ENCODE data around the gene MPDU1.

The MPDU1 gene

DNA sequence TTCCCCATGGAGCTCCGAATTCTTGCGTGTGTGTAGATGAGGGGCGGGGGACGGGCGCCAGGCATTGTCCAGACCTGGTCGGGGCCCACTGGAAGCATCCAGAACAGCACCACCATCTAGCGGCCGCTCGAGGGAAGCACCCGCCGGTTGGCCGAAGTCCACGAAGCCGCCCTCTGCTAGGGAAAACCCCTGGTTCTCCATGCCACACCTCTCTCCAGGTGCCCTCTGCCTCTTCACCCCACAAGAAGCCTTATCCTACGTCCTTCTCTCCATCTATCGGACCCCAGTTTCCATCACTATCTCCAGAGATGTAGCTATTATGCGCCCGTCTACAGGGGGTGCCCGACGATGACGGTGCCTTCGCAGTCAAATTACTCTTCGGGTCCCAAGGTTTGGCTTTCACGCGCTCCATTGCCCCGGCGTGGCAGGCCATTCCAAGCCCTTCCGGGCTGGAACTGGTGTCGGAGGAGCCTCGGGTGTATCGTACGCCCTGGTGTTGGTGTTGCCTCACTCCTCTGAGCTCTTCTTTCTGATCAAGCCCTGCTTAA is 22.6 kb upstream of the MPDU1 start:
- no peak for DNase-seq

DNA sequence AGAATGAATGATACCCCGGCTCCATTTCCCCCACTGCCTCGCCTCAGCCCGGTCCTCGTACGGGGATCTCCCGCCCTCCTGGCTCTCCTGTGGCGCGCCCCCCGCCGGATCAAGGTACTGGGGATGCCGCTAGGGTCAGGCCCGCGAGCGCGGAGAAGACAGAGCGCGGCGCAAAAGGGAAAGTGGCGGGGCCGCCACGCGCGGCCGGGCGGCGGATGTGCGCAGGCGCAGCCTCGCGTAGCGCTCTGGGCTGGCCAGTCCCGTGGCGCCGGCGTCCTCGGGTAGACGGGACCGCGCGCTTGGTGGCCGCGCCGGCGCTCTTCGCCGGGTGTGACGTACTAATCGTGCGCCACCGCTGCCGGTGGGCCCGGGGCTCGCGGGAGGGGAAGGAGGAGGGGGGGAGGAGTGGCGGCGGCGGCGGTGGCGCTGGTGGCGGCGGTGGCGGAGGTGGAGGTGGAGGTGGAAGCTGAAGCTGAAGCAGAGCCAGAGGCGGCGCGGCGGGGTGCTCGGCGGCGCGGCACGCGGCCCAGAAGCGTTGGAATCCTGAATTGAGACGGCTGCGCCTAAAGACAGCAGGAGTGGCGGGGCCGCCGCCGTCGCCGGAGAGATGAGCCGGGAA is 22.0 kb upstream of the MPDU1 start, which contains the start of gene SENP3:
SENP3 (plus strand) TSS at position 331 of the 619 bp plus-strand sequence. CDS start 1,158 bp downstream, outside the sequence.
- DNase-seq = peak; percentile 51

GRCh38 chr17:7562208-7562605 is 21.4 kb upstream of the MPDU1 start:
- no peak for DNase-seq

- no peak for DNase-seq
These were observed 20.4 kb upstream of the MPDU1 start for GRCh38 chr17:7563115-7563869.

DNA sequence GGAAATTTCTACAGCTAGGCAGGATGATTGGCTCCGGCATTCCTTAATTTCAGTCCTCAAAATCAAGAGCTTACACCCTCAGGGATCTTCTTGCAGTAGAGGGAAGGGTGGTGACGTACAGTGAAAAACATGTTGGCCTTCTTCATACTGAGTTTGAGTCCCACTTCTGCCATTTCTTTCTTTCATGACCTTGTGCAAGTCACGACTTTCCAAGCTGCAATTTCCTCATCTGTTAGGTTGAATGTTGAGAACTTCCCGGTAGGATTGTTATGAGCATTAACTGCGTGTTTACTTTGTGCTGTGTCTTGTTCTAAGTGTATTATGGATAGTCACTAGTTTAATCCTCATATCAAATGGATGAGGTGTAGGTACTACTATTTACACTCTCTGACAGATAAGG is 14.1 kb upstream of the MPDU1 start:
- DNase-seq = no peak

GRCh38 chr17:7570351-7570750 is 13.3 kb upstream of the MPDU1 start:
- no peak for DNase-seq

DNA sequence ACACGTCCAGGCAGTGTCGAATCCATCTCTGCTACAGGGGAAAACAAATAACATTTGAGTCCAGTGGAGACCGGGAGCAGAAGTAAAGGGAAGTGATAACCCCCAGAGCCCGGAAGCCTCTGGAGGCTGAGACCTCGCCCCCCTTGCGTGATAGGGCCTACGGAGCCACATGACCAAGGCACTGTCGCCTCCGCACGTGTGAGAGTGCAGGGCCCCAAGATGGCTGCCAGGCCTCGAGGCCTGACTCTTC is 11.4 kb upstream of the MPDU1 start:
- DNase-seq = no peak

GRCh38 chr17:7572588-7573323 is 10.9 kb upstream of the MPDU1 start:
- DNase-seq = peak; percentile 70

DNA sequence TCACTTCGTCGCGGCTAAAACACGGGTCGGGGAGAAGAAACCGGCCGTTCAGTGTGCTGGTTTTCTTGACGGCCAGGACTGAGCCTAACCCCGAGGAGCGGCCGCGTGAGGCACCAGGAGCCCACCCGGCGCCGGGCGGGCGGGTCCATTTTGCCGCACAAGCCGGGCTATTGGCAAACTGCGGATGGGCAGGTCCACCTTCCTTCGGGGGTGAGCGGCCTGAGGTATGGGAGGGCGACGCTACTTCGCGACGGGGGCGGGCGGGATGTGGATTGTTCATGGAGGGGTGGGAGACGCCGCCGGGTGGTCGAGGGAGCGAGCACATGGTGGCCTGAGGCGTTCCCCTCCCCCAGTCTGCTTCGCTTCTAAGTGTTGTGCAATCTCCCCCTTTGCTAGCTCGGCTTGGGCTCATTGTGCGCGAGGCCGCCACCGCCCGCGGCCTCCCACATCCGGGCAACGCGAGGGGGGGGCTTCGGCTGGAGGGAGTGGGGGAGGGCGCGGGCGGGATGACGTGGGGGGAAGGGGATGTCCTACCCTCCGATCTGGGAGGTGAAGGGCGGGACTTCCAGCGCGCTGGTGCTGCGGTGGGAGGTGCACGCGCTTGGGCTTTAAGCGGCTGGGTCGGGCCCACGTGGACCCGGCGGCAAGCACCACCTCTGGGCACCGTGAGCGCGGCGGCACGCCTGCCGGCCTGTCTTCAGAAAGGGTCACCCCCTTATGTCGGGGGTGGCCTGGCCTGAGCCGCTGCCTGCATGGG is 10.2 kb upstream of the MPDU1 start:
- DNase-seq = no peak

GRCh38 chr17:7574176-7574953 is 9.3 kb upstream of the MPDU1 start:
- no peak for DNase-seq

GRCh38 chr17:7575481-7575883 is 8.2 kb upstream of the MPDU1 start:
- no peak for DNase-seq

- no peak for DNase-seq
These were observed 7.7 kb upstream of the MPDU1 start for GRCh38 chr17:7575959-7576358.

- no peak for DNase-seq
These were observed 7.2 kb upstream of the MPDU1 start for GRCh38 chr17:7576432-7576937.

DNA sequence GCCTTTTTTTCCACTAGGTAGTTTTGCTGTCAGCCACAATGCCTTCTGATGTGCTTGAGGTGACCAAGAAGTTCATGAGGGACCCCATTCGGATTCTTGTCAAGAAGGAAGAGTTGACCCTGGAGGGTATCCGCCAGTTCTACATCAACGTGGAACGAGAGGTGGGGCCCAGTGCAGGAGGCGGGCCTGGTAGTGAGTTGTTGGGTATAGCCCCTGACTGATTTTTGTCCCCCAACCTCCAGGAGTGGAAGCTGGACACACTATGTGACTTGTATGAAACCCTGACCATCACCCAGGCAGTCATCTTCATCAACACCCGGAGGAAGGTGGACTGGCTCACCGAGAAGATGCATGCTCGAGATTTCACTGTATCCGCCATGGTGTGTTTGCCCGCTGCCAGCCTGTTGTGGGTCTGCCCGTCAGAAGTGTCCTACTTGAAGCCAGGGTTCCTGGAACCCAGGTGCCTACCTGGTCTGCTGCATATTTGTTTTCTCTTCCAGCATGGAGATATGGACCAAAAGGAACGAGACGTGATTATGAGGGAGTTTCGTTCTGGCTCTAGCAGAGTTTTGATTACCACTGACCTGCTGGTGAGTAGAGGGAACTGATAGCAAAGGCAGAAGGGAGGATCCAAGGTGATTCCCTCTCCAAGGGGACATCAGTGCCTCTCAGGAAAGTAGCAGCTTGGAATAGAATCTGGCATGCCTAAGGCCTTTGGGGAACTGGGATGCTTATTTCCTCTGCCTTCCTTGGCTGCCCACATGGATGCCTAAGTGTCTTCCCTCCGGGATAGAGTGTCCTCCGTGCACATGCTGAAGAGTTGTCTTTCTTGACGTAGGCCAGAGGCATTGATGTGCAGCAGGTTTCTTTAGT is 6.1 kb upstream of the MPDU1 start:
- DNase-seq = no peak

DNA sequence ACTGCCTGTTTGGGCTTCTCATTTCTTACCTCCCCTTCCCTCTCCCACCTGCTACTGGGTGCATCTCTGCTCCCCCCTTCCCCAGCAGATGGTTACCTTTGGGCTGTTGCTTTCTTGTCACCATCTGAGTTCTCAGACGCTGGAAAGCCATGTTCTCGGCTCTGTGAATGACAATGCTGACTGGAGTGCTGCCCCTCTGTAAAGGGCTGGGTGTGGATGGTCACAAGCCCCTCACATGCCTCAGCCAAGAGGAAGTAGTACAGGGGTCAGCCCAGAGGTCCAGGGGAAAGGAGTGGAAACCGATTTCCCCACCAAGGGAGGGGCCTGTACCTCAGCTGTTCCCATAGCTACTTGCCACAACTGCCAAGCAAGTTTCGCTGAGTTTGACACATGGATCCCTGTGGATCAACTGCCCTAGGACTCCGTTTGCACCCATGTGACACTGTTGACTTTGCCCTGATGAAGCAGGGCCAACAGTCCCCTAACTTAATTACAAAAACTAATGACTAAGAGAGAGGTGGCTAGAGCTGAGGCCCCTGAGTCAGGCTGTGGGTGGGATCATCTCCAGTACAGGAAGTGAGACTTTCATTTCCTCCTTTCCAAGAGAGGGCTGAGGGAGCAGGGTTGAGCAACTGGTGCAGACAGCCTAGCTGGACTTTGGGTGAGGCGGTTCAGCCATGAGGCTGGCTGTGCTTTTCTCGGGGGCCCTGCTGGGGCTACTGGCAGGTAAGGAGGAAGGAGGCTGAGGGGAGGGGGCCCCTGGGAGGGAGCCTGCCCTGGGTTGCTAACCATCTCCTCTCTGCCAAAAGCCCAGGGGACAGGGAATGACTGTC is 4.4 kb upstream of the MPDU1 start, which contains the start of gene CD68:
CD68 (plus strand) TSS at position 638 of the 833 bp plus-strand sequence; CDS start at position 678, 40 bp downstream.
- DNase-seq = no peak

DNA sequence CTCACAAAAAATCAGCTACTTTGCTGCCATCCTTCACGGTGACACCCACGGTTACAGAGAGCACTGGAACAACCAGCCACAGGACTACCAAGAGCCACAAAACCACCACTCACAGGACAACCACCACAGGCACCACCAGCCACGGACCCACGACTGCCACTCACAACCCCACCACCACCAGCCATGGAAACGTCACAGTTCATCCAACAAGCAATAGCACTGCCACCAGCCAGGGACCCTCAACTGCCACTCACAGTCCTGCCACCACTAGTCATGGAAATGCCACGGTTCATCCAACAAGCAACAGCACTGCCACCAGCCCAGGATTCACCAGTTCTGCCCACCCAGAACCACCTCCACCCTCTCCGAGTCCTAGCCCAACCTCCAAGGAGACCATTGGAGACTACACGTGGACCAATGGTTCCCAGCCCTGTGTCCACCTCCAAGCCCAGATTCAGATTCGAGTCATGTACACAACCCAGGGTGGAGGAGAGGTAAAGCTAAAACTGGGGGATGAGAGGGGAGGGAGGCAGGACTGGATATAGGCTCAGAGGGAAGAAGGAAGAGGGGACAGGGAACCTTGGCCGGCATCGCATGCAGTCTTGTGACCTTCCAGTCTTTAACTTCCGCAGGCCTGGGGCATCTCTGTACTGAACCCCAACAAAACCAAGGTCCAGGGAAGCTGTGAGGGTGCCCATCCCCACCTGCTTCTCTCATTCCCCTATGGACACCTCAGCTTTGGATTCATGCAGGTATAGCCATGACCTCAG is 3.6 kb upstream of the MPDU1 start:
- no peak for DNase-seq

GRCh38 chr17:7580604-7581575 is 2.8 kb upstream of the MPDU1 start:
- no peak for DNase-seq

All from cortex of kidney (tissue), 1 donor.